Choroid plexus epithelial cell (primary cell): ENCODE results near the gene SYCN.

Experiments
- DNase-seq: peaks from one replicate; pipeline ENCODE4 v3.0.0-alpha.2; 2010; ENCODE audit warnings: low read depth
- H3K4me3 ChIP-seq: 2 replicates; pipeline ENCODE4 v1.5.1; 2011; ENCODE audit warnings: low read depth, mild to moderate bottlenecking, control low read depth, low read length, moderate library complexity
- TF ChIP-seq, protein P1 (sequence below): conservative IDR thresholded peaks from 2 replicates; pipeline ENCODE4 v1.5.1; 2011; ENCODE audit warnings: low read depth, mild to moderate bottlenecking, control low read depth, inconsistent platforms, low read length, moderate library complexity

The SYCN gene

GRCh38 chr19:39166571-39167391 lies 37.3 kb downstream of the SYCN start:
- H3K4me3 ChIP-seq, result no peak overlapping the region
- TF ChIP-seq, protein P1, sequence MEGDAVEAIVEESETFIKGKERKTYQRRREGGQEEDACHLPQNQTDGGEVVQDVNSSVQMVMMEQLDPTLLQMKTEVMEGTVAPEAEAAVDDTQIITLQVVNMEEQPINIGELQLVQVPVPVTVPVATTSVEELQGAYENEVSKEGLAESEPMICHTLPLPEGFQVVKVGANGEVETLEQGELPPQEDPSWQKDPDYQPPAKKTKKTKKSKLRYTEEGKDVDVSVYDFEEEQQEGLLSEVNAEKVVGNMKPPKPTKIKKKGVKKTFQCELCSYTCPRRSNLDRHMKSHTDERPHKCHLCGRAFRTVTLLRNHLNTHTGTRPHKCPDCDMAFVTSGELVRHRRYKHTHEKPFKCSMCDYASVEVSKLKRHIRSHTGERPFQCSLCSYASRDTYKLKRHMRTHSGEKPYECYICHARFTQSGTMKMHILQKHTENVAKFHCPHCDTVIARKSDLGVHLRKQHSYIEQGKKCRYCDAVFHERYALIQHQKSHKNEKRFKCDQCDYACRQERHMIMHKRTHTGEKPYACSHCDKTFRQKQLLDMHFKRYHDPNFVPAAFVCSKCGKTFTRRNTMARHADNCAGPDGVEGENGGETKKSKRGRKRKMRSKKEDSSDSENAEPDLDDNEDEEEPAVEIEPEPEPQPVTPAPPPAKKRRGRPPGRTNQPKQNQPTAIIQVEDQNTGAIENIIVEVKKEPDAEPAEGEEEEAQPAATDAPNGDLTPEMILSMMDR, result no peak
- no peak for DNase-seq

GRCh38 chr19:39165857-39166256 lies 38.2 kb downstream of the SYCN start:
- TF ChIP-seq, protein P1, result no peak
- no peak for DNase-seq
- no peak overlapping the region for H3K4me3 ChIP-seq

DNA sequence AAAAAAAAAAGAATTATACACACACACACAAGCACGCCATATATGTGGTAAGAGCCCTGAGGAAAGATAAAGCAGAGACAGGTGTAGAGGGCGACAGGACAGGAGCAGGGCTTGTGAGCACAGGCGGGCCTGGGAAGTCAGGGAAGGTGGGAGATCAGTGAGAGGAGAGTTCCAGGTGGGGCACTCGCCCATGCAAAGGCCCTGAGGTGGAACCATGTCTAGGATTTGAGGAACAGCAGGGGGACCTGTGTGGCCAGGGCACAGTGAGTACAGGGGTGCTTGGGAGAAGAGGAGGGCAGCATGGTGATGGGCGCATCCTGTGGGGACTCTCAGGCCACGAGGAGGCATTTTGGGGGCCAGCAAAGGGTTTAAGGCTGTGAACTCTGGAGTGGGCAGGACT lies 39.8 kb downstream of the SYCN start:
- H3K4me3 ChIP-seq, result no peak overlapping the region
- TF ChIP-seq, protein P1, result no peak
- no peak for DNase-seq

DNA sequence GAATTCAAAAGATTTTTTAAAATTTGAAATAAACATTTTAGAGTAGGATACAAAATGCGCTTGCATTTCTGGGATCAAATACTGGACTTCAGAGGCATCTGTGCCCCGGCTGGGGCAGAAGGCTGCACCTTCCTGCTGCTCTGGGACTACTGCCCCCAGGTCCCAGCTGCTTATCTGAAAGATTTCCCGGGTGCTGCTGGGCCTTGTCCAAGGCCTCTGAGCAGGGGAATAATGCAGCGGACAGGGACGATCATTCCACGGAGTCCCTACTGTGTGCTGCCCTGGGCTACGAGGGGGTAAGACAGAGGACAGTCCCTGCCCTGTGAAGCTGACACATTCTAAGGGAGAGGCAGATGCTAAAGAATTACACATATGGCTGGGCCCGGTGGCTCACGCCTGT lies 40.4 kb downstream of the SYCN start:
- DNase-seq, result no peak
- H3K4me3 ChIP-seq, result no peak overlapping the region
- TF ChIP-seq, protein P1, result no peak

GRCh38 chr19:39162441-39163043 lies 41.5 kb downstream of the SYCN start:
- DNase-seq, result no peak
- TF ChIP-seq, protein P1, result no peak
- H3K4me3 ChIP-seq, result no peak overlapping the region

- no peak for DNase-seq
- no peak overlapping the region for H3K4me3 ChIP-seq
- TF ChIP-seq, protein P1, result no peak
These were observed 43.0 kb downstream of the SYCN start for GRCh38 chr19:39160889-39161672.
